ENCODE data around the gene IL1RL2.

IL1RL2 gene

GRCh38 chr2:102267774-102268173 is 81.0 kb downstream of the IL1RL2 start:
- no peak for DNase-seq (ENCODE audit: low spot score)

DNA sequence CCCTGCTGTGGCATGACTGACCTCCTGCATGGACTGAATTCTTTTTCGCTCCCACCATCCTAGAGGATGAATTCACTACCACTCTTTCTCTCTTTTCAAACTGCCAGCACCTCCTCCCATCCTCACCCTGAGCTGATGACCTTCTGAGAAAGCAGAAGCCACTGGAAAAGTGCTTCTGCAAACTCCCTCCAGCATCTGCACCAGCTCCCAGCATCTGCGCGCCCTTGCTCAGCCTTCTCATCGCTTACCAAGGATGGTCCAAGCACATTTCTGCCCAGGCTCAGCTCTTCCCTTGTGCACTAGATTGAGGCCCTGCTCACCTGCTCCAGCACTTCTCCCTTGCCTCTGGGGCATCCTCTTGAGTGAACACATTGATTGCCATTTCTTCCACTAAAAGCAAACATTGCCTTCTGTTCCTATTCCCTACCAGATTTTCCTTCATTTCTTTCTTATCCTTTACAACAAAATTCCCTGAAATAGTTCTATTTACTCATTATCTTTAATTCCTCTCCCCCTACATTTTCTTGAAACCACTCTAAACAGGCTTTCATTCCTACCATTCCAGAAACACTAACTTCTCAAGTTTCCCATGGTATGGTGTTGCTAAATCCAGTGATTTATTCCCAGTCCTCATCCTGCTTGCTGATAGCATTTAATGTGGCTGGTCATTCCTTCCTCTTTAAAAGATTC is 81.8 kb downstream of the IL1RL2 start:
- no peak for DNase-seq (ENCODE audit: low spot score)

DNA sequence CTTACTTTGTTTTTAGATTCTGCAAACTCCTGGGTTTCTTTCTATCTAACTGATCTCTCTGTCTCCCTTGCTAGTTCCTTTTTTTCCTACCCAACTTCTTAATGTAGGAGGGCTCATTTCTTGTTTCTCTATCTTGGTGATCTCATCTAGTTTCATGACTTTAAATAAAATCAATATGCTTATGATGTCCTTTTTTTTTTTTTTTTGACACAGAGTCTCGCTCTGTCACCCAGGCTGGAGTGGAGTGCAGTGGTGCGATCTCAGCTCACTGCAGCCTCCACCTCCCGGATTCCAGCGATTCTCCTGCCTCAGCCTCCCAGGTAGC is 82.3 kb downstream of the IL1RL2 start:
- no peak for DNase-seq (ENCODE audit: low spot score)

- no peak for DNase-seq (ENCODE audit: low spot score)
Measured at GRCh38 chr2:102271844-102272243, 85.0 kb downstream of the IL1RL2 start.

DNA sequence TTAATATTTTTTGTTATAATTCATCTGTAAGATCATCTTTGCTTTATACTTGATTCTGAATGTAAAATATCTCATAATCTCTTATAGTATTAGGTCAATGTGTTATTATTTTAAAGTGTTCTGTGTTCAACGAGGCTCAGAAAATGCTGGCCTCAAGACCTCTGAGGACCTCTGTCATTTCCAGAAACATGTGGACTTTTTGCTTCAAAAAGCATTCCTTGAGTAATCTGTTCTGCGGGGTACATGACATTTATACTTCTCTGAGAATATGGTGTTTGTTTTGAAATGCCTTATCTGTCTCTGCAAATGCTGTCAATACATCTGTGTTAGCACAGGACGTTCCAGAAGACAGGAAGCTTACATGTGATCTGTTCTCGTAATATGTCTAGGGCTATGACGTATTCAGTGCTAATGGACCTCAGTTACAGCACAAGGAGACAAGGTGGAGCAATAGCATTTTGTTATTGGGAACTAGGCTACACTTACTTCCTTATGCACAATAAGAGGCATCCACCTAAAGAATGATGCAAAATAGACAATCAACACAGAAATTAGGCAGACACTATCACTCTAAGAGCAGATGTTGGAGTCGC is 86.9 kb downstream of the IL1RL2 start:
- no peak for DNase-seq (ENCODE audit: low spot score)

DNA sequence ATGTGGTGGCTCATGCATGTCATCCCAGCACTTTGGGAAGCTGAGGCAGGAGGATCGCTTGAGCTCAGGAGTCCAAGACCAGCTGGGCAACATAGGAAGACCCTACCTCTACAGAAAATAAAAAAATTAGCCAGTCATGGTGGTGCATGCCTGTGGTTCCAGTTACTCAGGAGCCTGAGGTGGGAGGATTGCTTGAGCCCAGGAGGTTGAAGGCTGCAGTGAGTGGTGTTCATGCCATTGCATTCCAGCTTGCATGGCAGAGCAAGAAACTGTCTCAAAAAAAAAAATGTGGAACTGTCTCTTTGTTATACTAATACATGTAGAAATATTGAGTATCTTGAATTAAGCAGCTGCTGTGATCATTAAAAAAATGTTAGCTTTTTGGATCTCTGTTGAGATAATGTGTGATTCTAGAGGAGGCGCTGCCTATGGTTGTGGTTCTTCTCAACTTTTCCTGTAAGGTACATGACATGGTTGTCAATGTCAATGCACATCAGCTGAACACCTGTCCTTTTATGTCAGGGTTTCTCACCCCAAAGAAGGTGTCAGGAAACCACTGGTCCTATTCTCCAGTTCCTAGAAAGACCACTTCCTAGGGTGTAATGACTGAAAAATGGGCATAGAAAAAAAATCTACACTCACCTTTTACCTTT is 89.9 kb downstream of the IL1RL2 start:
- no peak for DNase-seq (ENCODE audit: low spot score)

- DNase-seq (ENCODE audit: low spot score), result no peak
Measured at GRCh38 chr2:102277202-102277700, 90.4 kb downstream of the IL1RL2 start.

DNA sequence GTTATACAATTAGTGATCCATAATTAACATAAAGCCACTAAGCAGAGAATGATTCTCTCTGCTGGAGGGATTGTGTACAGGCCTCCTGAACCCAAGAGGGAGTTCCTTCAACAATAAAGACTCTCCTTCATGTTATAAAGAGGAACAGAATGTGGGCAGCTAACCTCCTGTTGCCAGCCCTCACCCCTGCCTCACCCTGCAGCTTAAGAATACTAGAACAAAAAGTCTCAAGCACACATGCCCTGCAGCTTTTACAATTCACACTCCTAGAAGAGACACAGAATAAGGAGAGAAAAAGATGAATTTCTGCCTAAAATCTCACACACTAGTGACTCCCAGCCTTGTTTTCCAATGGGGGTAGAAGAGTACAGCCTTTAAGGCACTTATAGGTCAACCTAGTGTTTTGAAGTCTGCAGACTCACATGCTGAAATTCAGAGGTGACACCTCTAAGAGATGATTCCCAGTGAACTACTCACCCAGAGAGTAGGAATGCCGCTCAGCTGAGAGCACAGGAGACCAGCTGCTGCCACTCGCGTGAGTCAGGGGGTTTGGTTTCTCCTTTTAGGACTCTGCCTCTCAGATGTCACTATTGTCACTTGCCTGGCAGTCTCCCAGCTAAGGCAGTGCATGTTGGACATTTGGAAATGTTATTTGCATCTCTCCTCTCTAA is 92.0 kb downstream of the IL1RL2 start:
- no peak for DNase-seq (ENCODE audit: low spot score)

GRCh38 chr2:102279391-102279735 is 92.5 kb downstream of the IL1RL2 start:
- no peak for DNase-seq (ENCODE audit: low spot score)

- DNase-seq (ENCODE audit: low spot score), result no peak
Measured at GRCh38 chr2:102282678-102283091, 95.9 kb downstream of the IL1RL2 start.

- no peak for DNase-seq (ENCODE audit: low spot score)
Measured at GRCh38 chr2:102283996-102284395, 97.2 kb downstream of the IL1RL2 start.

- no peak for DNase-seq (ENCODE audit: low spot score)
Measured at GRCh38 chr2:102284611-102285010, 97.8 kb downstream of the IL1RL2 start.

- no peak for DNase-seq (ENCODE audit: low spot score)
Measured at GRCh38 chr2:102285368-102285767, 98.5 kb downstream of the IL1RL2 start.

- no peak for DNase-seq (ENCODE audit: low spot score)
Measured at GRCh38 chr2:102286041-102286440, 99.2 kb downstream of the IL1RL2 start.

GRCh38 chr2:102289129-102289528 is 102.3 kb downstream of the IL1RL2 start:
- no peak for DNase-seq (ENCODE audit: low spot score)

All from cerebellar cortex (tissue), 1 donor.